GM18951 (cell line): Measurements from ENCODE around the gene UCN2.

ENCODE experiments used
- POLR2A ChIP-seq: IDR thresholded peaks from 4 replicates; pipeline ENCODE4 v1.6.1; 2011; ENCODE audit warnings: mild to moderate bottlenecking; ENCODE audit not compliant: insufficient read length, insufficient read depth; ENCODE audit errors: extremely low read depth
- in situ Hi-C: fragments of 300-500 bp; cut with MboI; formaldehyde crosslinking; loops from one replicate; pipeline ENCODE4 v1.12.0; 2022; ENCODE audit warnings: low sequenced_read_pairs, mixed read lengths, inconsistent platforms; ENCODE audit not compliant: unreplicated experiment

The UCN2 gene

DNA sequence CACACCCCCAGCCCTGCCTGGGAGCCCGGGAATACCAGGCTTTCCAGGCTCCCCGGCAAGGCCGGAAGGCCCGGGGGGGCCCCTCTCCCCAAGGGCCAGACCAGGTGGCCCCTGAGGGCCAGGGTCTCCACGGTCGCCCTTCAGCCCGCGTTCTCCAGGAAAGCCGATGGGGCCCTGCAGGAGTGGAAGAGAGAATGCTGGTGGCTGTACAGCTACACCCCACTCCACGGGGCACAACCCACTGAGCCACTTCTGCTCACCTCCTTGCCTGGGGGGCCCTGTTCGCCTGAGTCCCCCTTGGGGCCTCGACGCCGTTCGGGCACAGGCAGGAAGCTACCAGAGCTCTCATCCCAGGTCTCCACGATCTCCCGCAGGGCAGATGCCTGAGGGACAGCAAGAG lies 11.8 kb upstream of the UCN2 start:
- no peak for TF ChIP-seq POLR2A
- in situ Hi-C loops, result no loop called here

DNA sequence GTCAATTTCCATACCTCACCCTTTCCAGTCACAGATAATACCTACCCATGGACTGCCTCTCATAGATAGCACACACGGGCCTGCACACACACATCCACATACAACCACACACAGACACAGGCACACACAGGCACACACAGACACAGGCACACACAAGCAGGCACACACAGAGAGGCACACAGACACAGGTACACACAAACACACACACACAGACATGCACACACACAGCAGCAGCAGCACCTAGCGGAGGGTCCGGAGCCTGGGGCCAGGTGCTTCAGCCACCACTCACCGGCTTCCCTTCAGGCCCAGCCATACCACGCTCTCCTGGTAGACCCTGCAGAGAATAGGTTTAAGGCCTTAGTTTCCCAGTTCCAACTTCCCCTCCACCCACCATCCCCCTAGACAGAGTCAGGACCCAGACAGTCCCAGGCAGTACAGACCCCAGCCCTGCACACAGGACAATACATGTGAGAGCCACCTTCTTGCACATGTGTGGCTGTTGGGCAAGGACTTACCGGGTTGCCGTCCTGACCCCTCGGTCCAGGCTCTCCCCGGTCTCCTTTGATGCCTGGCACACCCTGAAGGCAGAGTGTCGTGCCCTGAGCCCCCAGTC lies 10.5 kb upstream of the UCN2 start:
- in situ Hi-C loops, result no loop called here
- TF ChIP-seq POLR2A, result no peak

DNA sequence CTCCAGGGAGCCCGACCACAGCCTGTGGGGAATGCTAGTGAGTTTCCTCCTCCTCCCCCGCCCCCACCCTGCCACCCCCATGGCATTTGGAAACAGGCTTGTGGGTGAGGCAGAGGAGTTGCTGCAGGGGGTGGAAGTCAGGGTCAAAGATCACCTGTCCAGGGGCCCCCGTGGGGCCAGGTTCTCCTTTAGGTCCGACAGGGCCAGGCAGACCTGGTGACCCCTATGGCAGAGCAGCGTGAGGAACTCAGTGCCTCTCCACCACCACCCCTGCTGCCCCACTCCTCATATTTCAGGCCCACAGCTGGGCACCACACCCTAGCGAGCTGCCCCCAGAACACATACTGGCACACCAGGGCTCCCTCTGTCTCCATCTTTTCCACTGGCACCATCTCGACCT lies 8.9 kb upstream of the UCN2 start:
- no peak for TF ChIP-seq POLR2A
- in situ Hi-C loops, result no loop called here

- in situ Hi-C loops, result no loop called here
- no peak for TF ChIP-seq POLR2A
Measured at GRCh38 chr3:48571938-48572337, 8.4 kb upstream of the UCN2 start.

DNA sequence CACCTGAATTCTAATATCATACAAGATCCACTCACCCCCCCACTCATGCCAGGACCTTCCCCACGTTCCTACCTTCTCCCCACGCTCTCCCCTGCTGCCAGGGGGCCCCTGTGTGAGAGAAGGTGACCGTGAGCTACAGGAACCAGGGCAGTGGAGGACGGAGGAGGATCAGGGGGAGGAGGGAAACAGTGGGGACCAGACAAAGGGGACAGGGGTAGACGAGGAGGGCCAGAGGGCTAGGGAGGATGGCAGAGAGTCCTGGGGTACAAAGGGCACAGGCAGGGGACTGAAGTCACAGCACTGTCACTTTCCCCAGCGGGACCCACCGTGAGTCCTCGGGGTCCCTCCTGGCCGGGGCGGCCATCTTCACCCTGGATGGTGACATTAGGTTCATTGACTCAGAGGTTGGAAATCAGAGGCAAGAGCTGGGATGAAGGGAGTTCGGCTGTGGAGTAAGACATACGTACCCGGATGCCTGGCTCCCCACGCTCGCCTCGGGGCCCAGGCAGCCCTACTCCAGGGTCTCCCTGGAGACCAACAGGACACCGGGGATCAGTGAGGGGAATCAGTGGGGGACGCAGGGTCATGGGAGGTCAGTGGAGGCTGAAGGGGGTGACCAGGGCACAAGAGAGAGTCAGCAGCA lies 6.3 kb upstream of the UCN2 start:
- no peak for TF ChIP-seq POLR2A
- in situ Hi-C loops, result no loop called here

GRCh38 chr3:48569400-48569799 lies 5.8 kb upstream of the UCN2 start:
- TF ChIP-seq POLR2A, result no peak
- in situ Hi-C loops, result no loop called here

DNA sequence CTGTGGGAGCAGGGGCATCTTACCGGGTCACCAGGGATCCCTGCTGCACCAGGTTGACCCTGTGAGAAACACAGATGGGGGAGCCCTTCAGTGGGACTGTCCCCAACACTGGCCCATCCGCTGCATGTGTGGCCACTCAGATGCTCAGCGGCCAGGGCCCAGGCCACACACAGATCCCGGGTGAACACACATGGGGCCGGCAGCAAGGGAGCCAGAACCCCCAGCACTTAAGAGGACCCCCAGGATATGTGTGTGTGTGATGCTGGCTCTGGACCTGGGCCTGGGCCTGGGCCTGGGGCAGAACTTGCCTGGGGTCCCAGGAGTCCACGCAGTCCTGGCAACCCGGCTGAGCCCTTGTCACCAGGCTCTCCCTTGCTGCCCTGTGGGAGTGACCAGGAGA lies 4.9 kb upstream of the UCN2 start:
- no peak for TF ChIP-seq POLR2A
- in situ Hi-C loops, result no loop called here

- TF ChIP-seq POLR2A, result no peak
Measured at GRCh38 chr3:48567500-48567899, 3.9 kb upstream of the UCN2 start.

GRCh38 chr3:48567090-48567489 lies 3.5 kb upstream of the UCN2 start:
- TF ChIP-seq POLR2A, result no peak
- in situ Hi-C loops, result no loop called here

More at GRCh38 chr3:48567500-48567899, 3.9 kb upstream of the UCN2 start:
- in situ Hi-C loops, result no loop called here

- in situ Hi-C loops, result no loop called here
- no peak for TF ChIP-seq POLR2A
Measured at GRCh38 chr3:48566401-48566760, 2.8 kb upstream of the UCN2 start.

DNA sequence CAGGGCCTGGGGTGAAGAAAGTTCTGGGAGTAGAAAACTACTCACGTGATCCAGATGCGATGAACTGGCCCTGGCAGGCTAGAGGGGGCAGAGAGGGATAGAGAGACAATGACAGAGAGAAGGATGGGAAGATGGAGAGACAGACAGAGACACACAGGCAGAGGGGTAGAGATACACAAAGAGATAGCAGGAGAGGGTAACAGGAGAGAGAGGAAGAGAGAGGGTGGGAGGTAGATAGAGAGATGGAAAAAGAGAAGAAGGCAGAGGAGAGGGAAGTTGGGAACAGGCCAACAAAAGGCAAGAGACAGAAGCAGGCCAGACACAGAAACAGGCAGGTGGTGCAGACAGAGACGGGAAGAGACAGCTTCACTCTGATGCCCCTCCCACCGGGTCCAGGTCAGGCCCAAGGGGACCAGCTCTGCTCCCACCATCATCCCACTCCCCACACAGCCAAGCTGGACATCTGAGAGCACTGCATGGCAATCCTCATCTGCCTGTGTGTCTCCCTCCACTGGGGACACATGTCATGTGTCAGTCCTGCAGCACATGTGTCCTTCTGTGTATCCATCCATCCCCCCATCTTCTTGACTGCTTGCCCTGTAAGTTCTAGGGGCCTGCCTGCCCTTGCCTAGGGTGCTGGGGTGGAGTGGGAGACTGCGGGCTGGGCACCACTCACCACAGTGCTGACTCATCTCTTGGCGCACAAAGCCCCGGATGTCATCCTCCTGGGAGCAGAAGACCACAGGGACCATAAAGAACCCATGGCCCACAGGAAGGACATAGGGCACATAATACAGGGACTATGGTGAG lies 2.2 kb upstream of the UCN2 start:
- in situ Hi-C loops, result no loop called here
- no peak for TF ChIP-seq POLR2A

DNA sequence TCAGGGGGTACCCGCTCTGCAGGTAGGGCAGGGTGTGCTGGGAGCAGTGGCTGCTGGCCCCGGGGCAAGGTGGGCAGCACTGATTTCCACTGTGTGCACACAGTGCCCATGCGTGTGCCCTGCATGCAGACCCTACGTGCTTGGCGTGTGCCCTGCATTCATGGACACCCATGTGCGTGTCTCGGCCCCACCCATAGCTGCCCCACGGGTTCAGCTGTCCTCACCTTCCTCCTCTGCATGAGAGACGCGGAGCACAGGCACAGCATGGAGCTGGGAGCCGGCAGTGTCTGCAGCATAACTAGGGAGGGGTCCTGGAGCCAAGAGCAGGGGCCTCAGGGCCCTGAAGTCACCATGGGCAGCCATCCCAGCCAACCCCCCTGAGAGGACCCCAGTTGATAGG lies 1.6 kb upstream of the UCN2 start:
- in situ Hi-C loops, result no loop called here

DNA sequence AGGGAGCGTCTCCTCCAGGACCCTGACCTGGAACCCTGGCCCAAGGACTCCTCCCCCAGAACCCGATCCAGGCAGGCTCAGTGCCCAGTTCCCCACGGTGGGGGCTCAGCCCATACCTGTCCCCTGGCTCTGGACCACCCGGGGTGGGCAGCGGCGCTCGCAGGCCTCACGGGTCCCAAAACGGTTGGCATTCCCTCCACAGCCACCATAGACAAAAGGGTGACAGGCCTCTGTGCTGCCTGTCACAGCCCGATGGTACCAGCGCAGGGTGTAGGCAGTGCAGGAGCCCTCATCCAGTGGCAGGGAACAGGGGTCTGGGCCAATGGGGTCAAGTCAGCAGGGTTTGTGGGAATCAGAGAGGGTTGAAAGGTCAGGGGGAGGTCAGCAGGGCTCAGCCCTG lies 1.1 kb upstream of the UCN2 start:
- in situ Hi-C loops, result no loop called here

More for the DNA sequence above, 1.6 kb upstream of the UCN2 start:
- TF ChIP-seq POLR2A, result no peak

DNA sequence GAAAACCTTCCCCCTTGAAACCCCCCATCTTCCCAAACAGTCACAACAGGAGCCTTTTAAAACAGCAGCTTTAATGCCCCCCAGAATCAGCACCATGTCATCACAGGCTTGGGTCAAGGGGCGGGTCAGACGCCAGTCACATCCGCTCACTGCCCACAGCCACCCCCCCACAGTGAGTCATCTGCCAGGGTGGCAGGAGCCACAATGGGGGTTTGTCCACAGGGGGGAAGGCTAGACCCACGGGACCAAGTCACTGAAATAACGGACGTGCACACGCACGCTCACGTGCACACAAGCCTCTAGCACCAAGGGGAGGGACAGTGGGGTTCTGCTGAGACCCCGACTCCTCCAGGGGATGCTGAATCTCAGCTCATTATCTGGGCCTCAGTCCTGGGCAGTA lies 441 bp upstream of the UCN2 start:
- no peak for TF ChIP-seq POLR2A
- in situ Hi-C loops, result no loop called here

More for the DNA sequence above, 1.1 kb upstream of the UCN2 start:
- no peak for TF ChIP-seq POLR2A
